Daoy (cell line): ENCODE measurements around the gene STARD13. TPM values are rescaled to one million over a fixed set of nuclear protein-coding genes. Genes with fewer than 3 reads are reported as not detected.
"Not testable (repeated sequence)": the region's sequence is repeated elsewhere in the genome, so short reads cannot be mapped to it uniquely, and the experiment has no call there.

Experiments used
- DNase-seq: peaks from one replicate; pipeline ENCODE4 v3.0.0-alpha.2; 2015; ENCODE audit warnings: low read depth
- total RNA-seq: library from RNA; depleted of rRNA; stranded (reverse); fragments of >200 nt; shearing (Covaris generic); gene quantifications from 2 replicates; pipeline ENCODE4 v1.2.3, GENCODE V29; 2014

The STARD13 gene
- total RNA-seq, 1 experiment from 2014 or later = 7.0 TPM

DNA sequence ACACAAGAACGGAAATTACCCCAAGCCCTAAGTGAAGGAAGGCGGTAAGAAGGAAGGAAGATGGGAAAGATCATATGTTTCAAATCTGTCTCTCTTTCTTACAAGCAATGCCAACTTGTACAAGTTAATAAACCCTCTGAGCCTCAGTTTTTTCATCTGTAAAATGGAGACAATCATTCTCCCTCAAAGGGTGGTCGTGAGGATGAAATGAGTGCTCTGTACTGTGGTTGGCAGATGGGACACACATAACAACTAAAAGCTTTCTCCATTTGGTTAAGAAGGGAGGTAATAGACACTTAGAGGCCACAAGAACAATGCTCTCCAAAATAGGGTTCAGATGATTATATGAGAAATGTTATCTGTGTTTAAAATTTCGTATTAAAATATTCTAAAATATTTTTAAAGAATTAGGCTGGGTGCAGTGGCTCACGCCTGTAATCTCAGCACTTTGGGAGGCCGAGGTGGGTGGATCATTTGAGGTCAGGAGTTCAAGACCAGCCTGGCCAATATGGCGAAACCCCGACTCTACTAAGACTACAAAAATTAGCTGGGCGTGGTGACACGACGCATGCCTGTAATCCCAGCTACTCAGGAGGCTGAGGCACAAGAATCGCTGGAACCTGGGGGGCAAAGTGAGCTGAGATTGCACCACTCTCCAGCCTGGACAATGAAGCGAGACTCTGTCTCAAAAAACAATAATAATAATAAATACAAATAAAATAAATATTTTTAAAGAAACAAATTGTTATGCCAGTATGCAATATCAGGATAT, 89.7 kb downstream of the STARD13 start:
- DNase-seq = no peak

DNA sequence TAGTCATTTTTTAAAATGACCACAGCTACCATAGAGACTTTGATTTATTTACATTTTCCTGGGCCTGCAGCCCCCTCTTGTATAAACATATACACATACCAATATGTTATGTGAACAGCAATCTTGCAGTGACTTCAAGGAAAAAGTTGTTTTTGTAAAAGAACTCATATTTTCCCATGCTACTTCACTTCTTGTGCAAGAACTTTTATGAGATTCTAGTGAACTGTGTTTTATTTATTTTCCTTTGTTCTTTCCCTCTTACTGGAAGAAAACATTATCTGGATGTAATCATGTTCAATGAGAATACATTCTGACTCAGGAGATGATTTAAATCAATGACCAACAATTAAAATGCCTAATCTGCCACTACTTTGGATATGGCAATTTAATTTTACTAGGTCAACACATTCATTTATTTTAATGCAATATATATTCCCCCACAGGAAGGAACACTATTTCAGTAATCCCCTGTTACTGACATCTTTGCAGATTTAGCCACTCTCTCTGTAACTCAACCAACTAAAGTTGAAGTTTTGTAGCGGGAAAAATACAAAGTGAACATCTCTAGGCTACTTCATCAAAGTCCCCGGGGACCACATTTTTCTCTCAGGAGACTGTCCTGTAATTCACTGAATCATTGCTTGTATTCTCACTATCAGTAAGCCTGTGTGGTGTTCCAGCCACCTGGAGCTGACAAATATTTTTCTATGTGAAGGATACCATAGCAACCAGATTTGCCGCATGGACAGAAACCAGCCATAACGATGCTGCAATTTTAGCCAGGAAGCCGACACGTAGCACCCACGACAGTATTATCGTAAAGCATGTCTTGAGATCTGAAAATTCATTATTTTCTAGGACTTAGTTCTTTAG, 90.5 kb downstream of the STARD13 start:
- DNase-seq = peak; percentile 88

DNA sequence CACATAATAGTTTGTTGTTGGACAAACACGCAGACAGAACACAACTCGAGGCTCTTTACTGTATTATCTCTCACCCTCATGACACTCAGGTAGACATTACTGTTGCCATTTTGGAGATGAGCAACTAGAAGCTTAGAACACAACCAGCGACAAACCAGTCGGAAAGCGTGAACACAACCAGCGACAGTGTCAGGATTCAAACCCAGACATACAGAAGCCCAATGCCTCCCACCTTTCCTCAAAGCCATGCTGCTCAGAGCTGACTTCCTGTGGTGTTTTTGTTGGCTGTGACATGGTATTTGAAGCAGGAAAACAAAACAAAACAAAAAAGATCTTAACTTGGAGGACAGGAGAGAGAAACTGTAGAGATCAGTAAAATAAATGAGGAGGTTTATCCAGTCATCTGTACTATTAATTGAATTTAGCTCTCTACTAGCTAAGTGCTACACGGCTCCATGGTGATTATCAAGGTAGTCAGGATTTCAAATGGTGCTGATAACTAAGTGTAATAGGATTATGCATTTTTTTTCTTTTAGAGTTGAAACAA, 92.1 kb downstream of the STARD13 start:
- peak; percentile 37 for DNase-seq

DNA sequence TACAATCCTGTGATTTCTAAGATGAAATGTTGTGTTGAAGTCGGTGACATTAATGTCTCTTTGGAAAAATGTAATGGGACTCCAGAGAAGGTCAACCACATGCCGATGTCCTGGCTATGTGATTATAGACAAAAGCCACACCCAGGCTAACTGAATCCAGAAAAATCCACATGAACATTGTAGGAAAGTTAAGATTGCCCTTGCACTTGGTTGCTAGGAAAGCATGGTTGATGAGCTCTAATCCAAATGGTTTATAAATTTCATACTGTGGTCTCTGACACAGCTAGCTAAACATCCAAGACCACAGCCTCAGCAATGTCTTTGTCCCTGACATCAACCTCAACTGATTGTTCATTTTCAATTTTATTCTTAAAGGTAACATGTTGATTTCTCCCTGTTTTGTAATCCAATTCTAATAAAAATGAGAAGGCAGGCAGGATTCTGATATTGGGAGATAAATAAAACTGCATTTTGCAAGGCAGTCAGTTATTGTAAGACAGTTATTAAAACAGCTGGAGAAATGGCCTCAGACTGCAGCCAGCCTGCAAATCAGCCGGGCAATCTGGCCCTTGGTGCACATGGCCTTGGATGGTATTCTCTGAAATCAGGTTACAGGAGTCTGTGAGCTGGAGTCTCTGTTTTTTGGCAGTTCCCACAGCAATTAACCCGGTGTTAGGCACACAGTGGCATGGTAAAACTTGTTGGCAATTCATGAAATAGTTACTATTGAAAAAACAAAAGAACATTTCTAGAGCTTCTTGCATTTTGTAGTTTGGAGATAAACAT, 93.9 kb downstream of the STARD13 start:
- DNase-seq = peak; percentile 38

DNA sequence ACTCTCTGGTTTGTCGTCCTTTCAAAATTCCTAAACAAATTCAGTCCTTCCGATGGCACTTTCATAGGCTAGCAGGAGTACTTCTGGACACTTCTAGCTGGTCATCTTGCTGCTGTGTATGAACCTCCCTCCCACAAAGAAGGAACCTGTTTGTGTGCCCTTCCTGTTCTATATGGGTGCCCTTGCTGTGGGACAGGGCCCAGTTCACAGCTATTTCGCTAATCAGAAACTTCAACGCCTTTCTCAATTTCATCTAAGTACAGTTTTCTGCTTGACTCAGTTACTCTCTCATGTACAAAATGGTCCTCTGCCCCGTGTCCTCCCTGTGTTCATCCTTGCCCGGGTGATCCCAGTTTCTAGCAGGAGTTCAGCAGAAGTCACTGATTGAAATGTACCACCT, 96.1 kb downstream of the STARD13 start:
- no peak for DNase-seq

DNA sequence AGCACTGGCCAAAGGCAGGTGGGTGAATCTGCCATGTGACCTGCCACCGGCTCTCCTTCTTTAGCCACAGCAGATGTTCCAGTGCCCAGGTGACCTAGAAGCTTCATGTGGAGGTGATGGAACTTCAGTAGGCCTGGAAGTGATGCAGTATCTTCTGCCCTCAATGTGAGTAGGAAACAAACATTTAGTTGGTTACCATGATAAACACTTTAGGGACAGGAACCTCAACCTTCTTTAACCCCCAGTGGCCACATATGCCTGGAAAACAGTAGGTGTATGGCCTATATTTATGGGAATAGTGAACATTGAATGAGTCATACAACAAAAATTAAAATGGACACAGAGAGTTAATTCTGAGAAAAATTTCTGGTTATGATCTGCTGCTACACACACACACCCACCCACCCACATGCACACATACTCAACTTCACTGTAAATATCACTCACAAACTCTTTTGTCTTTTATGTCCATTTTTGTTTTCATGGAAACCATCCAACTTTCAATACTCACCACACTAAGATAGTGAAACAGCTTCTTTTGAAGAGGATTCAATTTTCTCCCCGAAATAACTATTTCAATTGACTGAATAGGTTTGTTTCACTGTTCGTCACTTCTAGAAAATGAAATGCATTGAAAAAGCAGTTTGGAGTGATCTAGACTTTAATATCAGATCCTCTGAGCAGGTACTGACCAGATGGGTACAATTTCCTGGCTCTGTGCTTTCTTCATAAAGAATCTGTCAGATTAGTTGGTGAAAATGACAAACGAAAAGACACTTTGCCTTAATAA, 97.3 kb downstream of the STARD13 start:
- no peak for DNase-seq

DNA sequence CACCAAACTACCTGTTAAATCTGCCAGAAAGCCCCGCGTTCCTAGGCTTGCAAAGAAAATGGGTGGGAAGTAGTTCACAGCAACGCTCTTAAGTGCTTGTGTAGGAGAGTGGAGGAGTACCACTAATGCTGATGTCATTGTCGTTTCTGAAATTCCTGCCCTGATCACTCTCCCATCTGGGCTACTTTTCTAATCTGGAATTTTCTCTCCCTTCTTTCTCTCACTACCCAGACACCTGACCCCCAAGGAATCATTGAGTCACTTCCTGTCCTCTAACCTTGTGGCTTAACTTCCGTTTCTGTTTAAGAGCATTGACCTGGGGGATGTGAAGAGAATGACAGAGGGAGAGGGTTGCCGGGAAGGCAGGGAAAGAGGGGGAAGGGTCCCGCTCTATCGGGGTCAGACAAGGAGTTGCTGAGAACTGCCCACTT, 98.7 kb downstream of the STARD13 start:
- peak; percentile 54 for DNase-seq

DNA sequence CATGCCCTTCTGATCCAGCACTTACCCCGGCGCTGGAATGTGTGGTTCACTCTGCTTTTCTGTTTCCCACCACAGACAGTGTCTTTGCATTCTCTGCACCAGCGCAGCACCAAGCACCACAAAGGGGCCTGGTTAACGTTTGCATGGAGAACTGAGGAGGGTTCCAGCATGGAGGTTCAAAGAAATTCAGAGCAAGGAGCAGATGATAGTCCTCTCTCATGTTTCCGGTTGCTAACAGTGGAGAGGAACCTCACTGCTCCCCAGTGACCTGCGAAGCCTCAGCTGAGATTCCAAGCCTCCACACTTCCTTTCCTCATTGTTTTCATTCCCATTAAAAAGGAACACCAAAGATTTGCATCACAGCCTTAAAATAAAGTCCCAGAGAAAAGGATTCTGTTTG, 99.7 kb downstream of the STARD13 start:
- no peak for DNase-seq

DNA sequence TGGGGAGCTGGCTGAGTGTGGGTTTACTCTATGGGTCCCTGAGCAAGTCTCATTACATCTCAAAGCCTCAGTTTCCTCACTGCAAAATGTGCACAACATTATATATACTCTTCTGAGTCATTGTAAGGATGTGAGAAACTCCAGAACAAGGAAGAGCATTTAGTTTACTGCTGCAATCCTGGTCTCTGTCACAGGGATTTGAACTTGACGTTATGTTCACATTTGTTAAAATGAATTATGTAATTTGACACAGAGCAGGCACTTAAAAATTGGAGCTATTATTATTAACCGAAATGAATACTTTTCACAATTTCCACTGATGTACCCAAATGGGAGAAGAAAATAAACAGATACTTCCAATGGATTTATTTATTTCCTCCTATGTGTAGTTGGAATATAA, 101.0 kb downstream of the STARD13 start:
- DNase-seq = no peak

DNA sequence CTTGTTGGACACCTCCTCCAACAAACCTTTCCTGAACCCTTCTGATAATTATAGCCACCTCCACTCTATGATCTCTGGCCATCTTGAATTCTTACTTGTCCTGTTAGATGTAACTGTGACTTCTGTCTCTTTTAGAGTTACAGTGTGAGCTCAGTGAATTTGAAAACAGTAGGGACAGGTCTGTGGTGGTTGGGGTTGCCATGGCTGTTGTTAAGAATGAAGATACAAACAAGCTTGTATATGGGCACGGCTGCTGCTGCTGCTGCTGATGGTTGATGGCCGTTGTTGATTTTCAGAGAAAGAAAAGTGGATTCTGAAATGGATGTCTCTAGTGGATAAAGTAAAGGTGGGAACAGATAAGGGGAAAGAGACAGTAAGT, 101.5 kb downstream of the STARD13 start:
- DNase-seq = no peak

DNA sequence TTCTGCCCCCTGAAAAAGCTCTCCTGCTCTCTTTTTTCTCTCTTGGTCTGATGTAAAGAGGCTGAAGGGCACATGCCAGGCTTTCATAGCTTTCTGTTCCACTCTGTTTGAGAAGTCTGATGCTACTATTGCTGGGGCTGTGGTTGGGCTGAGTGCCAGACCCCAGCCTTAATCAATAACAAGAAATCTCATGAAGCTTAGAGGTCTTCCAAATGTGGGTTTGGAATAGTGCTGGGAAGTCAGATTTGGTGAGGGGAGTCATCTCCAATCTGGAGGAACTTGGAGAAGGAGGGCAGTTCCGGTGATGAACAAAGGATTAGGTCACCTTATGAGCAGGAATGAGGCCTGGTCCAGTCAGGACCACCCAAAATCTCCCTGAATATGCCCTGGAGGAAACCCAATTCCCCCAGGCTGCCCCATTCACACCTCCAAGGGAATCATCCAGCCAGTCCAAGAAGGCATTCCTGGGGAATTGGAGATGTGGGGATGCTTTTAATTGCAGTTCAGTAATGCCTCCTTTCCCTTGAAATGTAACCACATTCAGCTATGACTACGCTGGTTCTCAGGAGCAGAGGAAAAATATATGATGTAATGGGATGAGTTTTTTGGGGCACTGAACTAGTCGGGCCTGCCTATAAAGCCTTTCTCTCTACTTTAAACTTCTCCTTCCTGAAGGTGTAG, 102.0 kb downstream of the STARD13 start:
- peak; percentile 59 for DNase-seq

DNA sequence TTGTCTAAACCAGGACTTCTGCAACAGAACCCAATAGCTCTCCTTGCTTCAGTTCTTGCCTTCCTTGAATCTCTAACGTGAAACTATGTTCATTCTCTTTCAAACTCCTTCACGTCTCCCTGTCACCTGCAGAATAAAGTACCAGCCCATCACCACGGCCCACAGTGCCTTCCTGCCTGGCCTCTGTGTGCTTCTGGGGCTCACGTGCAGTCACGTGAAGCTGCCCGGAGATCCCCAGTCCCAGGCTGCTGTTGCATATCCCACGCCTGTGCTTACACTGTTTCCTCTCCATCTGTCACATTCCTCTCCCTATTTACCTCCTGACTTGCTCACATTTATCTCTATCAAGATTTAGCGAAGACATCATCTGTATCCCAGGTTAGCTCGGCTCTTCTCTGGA, 102.8 kb downstream of the STARD13 start:
- no peak for DNase-seq

DNA sequence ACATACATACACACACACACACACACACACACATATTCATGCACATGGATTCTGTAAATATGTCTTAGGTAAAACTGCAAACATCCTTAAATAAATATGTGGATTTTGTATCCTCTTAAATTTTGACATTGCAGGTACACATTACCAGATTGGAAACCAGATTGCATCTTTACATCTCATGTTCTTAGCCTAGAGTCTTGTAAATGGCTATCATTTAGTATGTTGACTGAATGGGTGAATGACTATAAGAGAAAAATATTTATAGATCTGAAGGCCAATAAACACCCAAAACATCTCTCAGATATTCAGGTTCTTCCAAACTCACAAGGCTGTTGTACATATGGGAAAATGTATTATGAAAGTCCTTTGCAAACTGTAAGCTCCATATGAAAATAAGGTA, 104.3 kb downstream of the STARD13 start:
- DNase-seq = no peak

DNA sequence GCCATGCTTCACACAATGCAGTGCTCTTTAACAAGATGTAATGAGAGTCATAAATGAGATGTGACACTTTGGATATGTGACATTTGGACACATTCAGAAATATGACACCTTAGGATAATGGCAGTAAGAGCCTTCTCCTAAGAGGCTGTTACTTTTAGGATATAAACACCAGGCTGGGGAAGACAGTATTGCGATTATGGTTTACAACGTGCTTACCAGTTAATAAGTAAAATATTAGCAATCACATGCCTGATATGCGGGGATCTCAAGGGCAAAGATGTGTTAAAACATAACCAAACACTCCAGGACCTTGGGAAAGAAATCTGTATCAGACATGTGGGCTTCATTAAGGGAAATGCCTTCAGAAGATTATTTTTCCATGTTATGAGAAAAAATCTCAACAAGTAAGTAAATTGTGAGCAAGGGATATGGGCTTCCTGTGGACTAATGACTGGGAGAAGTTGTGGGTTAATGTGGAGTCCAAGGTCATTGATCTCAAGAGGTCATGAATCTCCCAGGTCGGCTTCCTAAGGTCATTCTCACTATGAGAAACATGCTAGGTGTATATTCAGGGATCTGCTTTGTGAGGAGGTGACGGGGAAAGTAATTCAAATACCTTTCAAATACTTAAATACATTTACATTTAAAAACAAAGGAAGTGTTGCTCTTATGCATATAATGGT, 105.3 kb downstream of the STARD13 start:
- DNase-seq = no peak

DNA sequence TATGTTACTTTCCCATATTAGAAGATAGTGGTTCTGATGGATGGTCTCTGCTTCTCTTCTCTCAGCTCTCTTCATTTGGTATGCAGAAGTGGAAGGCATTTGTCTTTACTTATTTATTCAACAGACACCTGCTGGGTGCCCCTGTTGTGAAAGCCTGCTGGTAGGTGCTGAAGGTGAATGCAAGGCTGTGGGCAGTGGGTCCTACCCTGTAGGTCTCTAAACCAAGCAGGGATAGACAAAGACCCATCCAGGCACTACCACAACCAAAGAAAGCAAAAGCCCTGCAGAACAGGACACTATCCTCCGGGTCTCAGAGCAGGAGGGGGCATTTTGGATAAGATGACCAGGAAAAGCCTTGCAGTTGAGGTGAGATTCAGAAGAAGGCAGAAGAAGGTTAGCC, 106.1 kb downstream of the STARD13 start:
- no peak for DNase-seq

DNA sequence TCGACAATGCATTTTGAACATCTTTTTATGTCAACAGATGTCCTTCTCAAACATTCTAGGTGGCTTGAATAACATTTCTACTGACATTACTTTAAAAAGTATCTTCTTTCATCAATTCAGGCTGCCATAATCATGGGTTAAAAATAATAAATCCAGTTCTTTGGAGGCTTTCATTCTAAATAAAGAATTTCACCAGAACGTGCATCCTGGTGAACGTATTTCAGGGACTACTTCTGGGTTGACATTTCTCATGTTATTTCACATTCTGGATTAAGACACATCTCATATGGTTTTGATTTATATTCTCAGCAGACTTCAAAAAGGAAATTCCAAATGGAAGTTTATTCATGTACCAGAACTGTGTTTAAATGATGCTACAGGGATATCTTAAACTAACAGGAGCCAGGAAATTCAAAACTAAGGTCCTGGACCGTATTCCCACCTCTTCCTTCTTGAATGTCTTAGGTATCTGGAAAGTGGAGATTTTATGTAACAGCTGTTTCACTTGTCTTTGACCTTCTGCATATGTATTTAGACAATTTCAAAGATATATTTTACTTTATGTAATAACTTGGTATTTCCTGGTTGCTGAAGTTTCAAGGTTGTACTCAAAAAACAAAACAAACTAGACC, 107.2 kb downstream of the STARD13 start:
- no peak for DNase-seq

DNA sequence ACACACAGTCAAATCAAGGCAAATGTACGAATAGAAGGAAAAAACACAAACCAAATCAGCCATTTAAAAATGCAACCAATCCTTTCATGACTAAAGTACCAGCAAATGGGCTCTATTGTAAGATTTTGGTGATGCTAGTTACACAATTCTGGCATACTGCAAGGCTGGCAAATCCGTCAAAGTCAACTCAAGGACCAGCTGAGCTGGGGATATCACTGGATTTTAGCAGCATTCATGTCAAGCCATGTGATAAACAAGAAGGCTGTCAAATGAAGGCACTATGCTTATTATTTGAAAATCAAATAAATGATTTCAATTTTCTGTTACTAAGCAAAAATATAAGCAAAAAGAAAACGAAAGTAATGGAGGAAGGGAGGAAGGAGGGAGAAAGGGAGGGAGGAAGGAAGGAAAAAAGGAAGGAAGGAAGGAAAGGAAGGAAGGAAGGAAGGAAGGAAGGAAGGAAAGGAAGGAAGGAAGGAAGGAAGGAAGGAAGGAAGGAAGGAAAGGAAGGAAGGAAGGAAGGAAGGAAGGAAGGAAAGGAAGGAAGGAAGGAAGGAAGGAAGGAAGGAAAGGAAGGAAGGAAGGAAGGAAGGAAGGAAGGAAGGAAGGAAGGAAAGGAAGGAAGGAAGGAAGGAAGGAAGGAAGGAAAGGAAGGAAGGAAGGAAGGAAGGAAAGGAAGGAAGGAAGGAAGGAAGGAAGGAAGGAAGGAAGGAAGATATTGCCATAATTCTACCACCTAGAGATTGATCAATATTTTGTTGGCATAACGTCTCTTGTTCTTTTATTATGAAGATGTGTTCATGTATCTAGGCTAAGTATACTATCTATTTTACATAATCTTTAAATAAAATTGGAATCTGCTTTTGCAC, 108.0 kb downstream of the STARD13 start:
- not testable (repeated sequence) for DNase-seq

DNA sequence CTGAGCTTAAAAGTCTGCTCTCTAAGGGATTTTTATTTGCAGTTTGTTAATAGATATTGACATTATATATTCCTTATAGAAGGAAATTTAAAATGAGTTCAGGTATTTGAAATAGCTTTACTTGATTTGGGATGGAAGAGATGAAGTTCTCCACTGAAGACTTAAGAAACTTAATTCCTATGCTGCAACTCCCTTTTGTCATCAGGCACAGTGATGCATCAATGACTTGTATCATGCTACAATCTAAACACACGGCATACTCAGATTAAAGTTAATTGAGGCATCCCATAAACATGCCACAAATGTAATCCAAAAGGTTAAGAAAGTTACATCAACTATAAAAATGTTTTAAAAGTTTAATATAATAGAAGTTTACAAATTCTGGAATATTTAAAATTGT, 109.0 kb downstream of the STARD13 start:
- DNase-seq = no peak
